D721Med (cell line): ENCODE measurements around the gene CNPY4.

Experiments used
- DNase-seq: peaks from one replicate; pipeline ENCODE4 v3.0.0; 2011; ENCODE audit warnings: low spot score; ENCODE audit not compliant: insufficient read length
- FAIRE-seq: peaks from 2 replicates; lab custom pipeline; 2011; peaks lifted over from hg19 to GRCh38; lab: Jason Lieb, UNC
- TF ChIP-seq, protein P1 (sequence below): IDR thresholded peaks from 2 replicates; pipeline ENCODE4 v1.5.1; 2012; ENCODE audit warnings: mild to moderate bottlenecking, control low read depth; ENCODE audit not compliant: insufficient read depth; ENCODE audit errors: missing control alignments

Gene CNPY4, protein sequence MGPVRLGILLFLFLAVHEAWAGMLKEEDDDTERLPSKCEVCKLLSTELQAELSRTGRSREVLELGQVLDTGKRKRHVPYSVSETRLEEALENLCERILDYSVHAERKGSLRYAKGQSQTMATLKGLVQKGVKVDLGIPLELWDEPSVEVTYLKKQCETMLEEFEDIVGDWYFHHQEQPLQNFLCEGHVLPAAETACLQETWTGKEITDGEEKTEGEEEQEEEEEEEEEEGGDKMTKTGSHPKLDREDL

DNA sequence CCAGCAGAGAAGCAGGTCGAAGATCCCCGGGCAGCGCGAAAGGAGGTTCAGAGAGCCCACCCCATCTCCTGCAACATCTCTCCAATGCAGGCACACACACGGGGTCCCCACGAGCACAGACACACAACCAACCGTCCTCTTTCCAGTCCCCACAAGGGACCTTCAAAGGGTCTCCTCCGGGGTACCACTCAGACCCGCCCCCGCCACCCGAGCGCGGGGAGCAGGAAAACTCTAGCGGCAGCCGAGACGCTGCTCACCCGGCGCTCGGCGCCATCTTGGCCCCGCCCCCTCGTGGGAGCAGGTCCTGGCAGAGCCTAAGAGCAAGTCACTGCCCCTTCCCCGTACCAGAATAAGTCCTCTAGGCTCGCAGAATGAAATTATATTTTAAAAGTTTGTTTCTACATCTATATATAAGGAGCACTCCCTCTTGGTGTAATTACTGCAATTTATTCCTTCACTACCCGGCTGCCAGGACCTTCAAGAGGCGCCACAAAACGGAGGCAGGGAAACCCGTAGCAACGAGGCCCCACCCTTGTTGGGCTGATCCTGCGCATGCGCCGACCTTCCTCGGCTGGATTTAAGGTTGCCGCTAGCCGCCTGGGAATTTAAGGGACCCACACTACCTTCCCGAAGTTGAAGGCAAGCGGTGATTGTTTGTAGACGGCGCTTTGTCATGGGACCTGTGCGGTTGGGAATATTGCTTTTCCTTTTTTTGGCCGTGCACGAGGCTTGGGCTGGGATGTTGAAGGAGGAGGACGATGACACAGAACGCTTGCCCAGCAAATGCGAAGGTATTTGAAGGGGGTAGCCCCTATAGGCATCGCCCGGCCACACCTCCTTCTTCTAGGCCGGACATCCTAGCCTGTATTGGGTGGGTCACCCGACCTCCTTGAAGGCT, at the start of gene CNPY4, which contains the start of gene TAF6:
Gene CNPY4 (plus strand): TSS at position 563 of the 898 bp plus-strand sequence. CDS start 111 bp downstream, at position 674.
Gene TAF6 (minus strand): TSS at position 287 of the 898 bp plus-strand sequence. CDS start 5,149 bp downstream, outside the sequence.
- FAIRE-seq, result no peak
- peak; percentile 97 for DNase-seq
- TF ChIP-seq, protein P1, sequence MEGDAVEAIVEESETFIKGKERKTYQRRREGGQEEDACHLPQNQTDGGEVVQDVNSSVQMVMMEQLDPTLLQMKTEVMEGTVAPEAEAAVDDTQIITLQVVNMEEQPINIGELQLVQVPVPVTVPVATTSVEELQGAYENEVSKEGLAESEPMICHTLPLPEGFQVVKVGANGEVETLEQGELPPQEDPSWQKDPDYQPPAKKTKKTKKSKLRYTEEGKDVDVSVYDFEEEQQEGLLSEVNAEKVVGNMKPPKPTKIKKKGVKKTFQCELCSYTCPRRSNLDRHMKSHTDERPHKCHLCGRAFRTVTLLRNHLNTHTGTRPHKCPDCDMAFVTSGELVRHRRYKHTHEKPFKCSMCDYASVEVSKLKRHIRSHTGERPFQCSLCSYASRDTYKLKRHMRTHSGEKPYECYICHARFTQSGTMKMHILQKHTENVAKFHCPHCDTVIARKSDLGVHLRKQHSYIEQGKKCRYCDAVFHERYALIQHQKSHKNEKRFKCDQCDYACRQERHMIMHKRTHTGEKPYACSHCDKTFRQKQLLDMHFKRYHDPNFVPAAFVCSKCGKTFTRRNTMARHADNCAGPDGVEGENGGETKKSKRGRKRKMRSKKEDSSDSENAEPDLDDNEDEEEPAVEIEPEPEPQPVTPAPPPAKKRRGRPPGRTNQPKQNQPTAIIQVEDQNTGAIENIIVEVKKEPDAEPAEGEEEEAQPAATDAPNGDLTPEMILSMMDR, result no peak

DNA sequence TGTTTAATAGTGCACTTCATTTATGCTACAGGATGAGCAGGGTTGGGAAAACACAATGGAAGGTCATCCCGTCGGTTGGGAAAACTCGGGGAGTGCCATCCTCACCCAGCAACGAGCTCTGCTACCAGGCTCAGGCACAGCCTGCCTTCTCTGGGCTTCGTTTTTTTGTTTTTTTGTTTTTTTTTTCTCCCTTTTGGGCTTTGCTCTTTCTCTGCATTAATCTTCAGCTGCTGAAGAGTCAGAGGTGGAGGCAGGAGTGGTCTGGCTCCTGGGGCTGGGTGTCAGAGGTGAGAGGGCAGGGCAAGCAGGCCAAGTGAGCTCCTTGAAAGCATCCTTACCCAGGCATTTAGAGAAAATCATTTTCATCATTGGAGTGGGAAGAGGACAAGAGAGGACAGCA, 49.4 kb upstream of the CNPY4 start:
- FAIRE-seq, result no peak
- TF ChIP-seq, protein P1, result no peak

DNA sequence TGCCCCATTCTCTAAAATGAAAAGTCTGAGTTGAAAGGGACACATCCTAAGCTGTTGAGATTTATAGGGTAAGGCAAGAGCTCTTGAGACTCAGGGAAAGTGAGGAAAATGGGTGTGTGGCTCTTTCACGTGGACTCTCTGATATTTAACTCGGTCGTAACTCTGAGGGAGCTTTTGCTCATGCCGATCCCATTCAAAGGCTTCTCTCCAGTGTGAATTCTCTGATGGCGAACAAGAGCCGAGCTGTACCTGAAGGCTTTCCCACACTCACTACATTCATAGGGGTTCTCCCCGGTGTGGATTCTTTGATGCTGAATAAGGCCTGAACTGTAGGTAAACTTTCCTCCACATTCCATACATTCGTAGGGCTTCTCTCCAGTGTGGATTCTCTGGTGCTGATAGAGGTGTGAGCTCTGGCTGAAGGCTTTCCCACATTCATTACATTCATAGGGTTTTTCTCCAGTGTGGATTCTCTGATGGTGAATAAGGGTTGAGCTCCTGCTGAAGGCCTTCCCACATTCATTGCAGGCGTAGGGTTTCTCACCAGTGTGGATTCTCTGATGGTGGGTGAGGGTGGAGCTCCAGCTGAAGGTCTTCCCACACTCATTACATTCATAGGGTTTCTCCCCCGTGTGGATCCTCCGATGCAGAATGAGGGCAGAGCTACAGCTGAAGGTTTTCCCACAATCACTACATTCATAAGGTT, 48.3 kb upstream of the CNPY4 start:
- TF ChIP-seq, protein P1, result no peak
- DNase-seq (no peak), FAIRE-seq (no peak)

More for the DNA sequence above, 49.4 kb upstream of the CNPY4 start:
- no peak for DNase-seq

DNA sequence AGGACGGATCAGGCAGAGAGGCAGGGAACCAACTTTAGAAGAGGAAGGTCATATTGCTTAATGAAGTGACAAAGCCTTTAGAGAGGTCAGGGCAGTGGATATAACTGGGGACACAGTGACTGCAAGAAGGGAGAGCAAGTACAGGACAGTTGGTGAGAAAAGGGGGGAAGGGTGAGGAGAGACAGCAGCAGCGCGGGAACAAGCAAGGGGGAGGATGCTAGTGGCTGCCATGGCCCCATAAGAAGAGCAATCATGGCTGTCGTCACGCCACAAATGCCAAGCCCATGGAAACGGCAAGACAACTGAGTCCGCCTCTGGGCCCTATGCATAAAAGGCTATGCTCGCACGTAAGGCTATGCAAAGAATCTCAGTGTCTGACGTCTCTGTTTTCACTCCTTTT, 47.0 kb upstream of the CNPY4 start:
- no peak for FAIRE-seq
- TF ChIP-seq, protein P1, result no peak
- DNase-seq, result no peak

DNA sequence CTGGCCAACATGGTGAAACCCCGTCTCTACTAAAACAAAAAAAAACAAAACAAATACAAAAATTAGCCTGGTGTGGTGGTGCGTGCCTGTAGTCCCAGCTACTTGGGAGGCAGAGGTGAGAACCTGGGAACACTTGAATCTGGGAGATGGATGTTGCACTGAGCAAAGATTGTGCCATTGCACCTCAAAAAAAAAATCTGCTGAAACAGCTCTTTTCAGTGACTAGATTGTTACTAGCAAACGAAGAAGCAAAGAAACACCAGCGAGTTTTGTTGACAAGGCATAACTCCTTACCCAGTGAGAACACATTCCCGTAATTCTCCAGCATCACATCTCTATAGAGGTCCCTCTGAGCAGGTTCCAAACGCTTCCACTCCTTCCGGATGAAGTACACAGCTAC, 44.6 kb upstream of the CNPY4 start:
- FAIRE-seq (no peak), DNase-seq (no peak)
- TF ChIP-seq, protein P1, result no peak

DNA sequence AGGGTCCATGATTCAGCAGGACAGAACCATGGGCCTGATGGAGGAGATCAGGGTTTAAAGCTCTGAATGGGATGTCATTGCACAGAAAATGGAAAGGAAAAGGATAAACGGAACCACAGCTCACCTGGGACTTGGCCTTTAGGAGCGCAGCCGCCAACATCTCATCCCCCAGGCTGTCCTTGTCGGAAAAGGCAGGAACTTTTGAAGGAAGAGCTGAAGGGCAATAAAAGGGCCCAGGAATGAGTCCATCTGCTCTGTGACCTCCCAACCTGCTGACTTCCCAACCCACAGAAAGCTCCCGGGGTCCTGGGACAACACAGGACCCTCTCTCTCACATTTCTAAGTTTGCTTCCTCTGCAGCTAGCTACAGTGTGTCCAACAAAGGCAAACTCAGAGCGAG, 44.0 kb upstream of the CNPY4 start:
- FAIRE-seq (no peak), DNase-seq (no peak)
- TF ChIP-seq, protein P1, result no peak
